Stimulated activated CD4-positive, alpha-beta T cell treated with anti-CD3 and anti-CD28 coated beads, Interleukin-1b, Interleukin-23, amount 100 ng/mL, for 24 hours (primary cell): ENCODE data around the gene SAMM50.

Source experiments
- DNase-seq, 4 experiments: peaks; one replicate each; pipeline ENCODE4 v3.0.0-alpha.2; 2020; ENCODE audit warnings: low read depth in 4 of 4, low spot score in 1 of 4

Gene SAMM50

GRCh38 chr22:43955040-43955882, at the start of gene SAMM50:
Gene SAMM50 (plus strand): TSS chr22:43955442. CDS start chr22:43955578, 136 bp downstream.
- DNase-seq = peak; percentile 72 to 87 (median 81)

GRCh38 chr22:43905681-43906080, 49.6 kb upstream of the SAMM50 start:
- DNase-seq = no peak

- no peak for DNase-seq
Observed at GRCh38 chr22:43909708-43910107, 45.5 kb upstream of the SAMM50 start.

GRCh38 chr22:43910178-43910695, 45.0 kb upstream of the SAMM50 start:
- DNase-seq = no peak

GRCh38 chr22:43911351-43911750, 43.9 kb upstream of the SAMM50 start:
- no peak for DNase-seq

- DNase-seq = no peak
Observed at GRCh38 chr22:43917521-43917920, 37.7 kb upstream of the SAMM50 start.

GRCh38 chr22:43919106-43919973, 35.9 kb upstream of the SAMM50 start:
- no peak for DNase-seq

GRCh38 chr22:43921370-43921769, 33.9 kb upstream of the SAMM50 start:
- DNase-seq = no peak

GRCh38 chr22:43922123-43922522, 33.1 kb upstream of the SAMM50 start:
- DNase-seq = no peak

- no peak for DNase-seq
Observed at GRCh38 chr22:43923191-43923590, 32.1 kb upstream of the SAMM50 start.

- DNase-seq = peak; percentile 43 to 80 (median 64)
Observed at GRCh38 chr22:43923631-43924464, 31.4 kb upstream of the SAMM50 start, which contains the start of gene PNPLA3. Gene PNPLA3 (plus strand): TSS chr22:43923805. CDS start chr22:43923912, 107 bp downstream.

GRCh38 chr22:43924877-43925276, 30.4 kb upstream of the SAMM50 start:
- no peak for DNase-seq

GRCh38 chr22:43925433-43926348, 29.6 kb upstream of the SAMM50 start:
- DNase-seq = no peak

GRCh38 chr22:43926349-43926710, 28.9 kb upstream of the SAMM50 start:
- no peak for DNase-seq

- DNase-seq = no peak
Observed at GRCh38 chr22:43928468-43928867, 26.8 kb upstream of the SAMM50 start.

- no peak for DNase-seq
Observed at GRCh38 chr22:43928908-43929307, 26.3 kb upstream of the SAMM50 start.

GRCh38 chr22:43931771-43932170, 23.5 kb upstream of the SAMM50 start:
- no peak for DNase-seq

- no peak for DNase-seq
Observed at GRCh38 chr22:43941449-43941848, 13.8 kb upstream of the SAMM50 start.

- no peak for DNase-seq
Observed at GRCh38 chr22:43944670-43945430, 10.4 kb upstream of the SAMM50 start.
